ENCODE data around the gene SSU72.

The SSU72 gene

DNA sequence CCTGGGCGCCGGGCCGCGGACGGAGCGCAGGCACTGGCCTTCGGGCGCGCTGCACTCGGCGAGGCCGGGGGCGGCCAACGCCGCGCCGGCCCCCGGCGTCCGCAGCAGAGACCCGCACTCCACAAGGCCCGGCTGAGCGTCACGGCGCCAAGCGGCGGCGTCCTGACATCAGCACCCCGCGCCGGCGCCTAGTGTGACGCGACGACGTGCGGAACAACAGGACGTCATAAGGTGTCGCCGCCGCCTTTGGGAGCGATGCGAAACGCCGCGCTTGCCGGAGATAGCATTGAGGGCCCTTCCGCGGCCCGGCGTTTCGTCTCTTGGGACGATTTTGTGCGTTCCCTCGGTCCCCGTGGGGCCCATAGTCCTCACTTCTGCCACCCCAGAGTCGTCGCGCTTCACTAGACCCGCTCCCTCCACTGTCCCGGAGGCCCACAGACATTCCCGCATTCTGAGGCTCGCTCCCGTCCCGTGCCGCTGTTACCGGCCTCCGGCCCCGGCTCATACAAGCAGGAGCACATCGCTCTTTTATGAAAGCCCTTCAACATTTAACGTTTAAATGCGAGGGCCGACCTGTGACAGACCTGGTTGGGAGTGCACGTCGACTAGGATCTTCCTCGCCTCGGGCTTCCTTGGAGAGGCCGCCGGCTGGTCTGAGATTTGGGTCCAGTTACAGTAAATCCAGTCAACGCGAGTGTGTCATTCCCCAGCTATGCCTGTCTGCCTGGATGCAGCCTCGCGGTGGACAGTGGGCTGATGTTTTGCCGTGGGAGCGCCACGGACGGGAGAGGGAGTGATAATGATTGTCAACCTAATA, at the start of gene SSU72:
Gene SSU72, minus strand, starts transcription at position 143 of the 817 bp plus-strand sequence. CDS start 306 bp downstream, outside the sequence.
- peak; percentile 98 for DNase-seq (ENCODE audit: low read depth, low spot score)

DNA sequence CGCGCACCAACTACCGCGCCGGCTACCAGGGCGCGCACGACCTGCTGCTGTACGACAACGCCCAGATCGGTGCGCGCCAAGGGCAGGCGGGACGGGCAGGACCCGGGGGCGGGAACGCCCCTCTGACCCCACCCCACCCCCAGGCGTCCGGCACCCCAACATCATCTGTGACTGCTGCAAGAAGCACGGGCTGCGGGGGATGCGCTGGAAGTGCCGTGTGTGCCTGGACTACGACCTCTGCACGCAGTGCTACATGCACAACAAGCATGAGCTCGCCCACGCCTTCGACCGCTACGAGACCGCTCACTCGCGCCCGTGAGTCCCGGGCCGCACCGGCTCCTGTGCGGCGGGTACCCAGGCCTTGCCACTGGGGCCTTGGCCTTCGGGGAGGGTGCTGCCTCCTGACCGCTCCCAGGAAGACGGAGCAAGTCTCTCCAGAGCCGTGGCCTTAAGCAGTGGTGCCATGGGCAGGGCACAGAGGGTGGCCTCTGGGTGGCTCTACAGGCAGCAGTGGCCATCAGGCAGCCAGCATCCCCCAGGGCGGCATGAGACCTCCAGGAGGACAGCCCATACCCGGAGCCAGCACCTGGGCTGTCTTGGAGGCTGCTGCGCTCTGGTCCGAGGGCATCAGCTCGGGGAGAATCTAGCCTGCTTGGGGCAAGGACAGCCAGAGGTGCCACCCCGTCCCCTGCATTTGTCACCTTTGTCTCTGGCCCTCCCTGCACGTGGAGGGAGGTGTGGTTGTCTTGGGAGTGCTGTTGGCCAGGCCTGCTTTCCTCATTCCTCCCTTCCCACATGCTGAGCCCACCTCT, 49.2 kb upstream of the SSU72 start:
- no peak for DNase-seq (ENCODE audit: low read depth, low spot score)

DNA sequence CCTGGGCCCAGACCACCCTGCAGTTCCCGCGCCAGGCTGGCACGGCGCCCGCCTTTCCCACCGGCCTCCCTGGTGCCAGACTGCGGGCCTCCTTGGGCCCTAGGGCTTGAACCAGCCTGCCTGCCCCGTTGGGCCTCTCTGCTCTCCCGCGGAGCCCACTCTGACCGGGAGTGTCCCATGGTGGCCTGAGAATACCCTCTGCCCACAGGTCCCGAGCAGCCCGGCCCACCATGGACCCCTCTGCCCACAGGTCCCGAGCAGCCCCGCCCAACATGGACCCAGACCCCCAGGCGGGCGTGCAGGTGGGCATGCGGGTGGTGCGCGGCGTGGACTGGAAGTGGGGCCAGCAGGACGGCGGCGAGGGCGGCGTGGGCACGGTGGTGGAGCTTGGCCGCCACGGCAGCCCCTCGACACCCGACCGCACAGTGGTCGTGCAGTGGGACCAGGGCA, 48.5 kb upstream of the SSU72 start:
- DNase-seq (ENCODE audit: low read depth, low spot score), result no peak

DNA sequence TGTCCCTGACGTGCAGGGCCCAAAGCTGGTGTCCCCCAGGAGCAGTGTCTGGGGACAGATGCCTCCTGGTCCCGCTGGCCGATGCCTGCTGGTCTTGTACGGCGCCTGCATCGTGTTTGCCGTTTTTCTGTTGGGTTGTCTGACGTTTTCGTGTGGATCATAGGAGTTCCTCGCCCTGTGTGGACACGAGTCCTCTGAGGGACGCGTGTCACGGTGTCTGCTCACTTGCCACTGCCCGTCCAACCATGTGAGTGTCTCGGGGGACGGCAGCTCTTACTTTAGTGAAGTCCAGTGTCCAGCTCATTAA, 48.1 kb upstream of the SSU72 start:
- DNase-seq (ENCODE audit: low read depth, low spot score), result no peak

DNA sequence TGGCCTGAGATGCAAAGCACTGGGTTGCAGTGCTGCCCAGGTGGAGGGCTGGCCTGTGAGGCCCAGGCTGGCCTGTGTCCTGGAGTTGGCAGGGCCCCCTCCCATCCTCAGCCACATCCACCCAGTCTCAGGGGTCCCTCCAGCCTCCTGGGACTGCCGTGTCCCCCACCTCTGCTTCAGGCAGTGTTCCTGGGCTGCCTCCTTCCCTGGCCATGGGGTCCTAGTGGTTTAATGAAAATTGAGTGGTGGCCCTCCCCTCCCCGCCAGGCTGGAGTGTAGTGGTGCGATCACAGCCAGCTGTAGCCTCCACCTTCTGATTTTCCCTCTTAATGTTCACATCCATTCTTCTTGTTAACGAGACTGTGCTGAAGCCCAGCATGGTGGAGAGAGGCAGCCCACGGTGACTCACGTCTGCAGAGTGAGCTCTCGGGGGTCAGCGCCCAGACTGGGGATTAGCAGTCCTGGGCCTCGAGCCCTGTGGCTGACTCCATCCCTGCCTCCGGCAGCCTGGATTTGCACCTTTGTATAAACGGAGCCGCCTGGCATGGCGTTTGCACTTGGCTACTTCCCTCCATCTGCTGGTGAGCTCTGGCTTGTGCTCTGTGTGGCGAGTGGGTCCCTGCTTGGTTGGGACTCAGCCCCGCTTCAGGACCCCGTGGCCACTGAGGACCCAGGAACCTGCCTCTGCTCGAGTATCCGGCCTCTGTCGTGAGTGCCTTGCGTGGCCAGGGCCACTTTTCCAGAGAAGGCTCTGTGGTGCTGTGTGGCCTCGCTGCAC, 47.5 kb upstream of the SSU72 start:
- DNase-seq (ENCODE audit: low read depth, low spot score), result peak; percentile 87

DNA sequence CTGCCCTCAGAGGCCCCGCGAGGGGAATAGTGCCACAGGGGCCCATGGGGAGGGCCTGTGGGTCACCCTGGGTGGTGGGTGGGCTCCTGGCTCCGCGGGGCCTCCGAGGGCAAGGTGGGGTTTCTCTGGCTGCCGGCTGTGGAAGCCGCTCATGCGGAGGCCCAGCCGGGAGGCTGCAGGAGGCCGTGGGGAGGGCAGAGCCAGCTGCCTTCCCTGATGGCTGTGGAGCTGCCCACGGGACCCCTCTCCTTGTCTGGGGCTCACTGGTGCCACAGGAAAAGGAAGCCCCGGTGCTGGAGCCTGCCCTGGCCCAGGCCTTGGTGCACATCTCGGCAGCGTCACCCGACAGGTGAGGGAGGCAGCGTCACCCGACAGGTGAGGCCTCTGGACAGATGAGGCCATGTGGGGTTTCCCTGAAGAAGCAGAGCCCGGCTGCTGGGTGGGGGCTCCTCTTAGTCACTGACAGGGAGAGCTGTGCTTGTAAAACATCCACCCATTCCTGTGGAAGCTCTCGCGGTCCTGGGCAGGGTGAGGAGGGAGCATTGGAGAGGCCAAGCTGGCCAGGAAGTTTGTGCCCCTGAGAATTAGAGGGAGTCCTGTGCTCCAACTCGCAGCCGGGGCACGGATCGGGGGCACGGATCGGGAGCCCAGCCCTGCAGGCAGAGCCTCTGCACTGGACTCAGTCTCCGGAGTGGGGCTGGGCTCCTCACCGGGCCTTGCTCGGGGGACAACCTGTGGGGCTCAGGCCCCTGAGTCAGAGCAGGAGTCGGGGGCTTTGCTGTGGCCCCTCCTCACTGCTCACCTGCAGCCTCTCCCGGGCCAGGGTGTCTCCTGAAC, 46.7 kb upstream of the SSU72 start:
- DNase-seq (ENCODE audit: low read depth, low spot score), result no peak

DNA sequence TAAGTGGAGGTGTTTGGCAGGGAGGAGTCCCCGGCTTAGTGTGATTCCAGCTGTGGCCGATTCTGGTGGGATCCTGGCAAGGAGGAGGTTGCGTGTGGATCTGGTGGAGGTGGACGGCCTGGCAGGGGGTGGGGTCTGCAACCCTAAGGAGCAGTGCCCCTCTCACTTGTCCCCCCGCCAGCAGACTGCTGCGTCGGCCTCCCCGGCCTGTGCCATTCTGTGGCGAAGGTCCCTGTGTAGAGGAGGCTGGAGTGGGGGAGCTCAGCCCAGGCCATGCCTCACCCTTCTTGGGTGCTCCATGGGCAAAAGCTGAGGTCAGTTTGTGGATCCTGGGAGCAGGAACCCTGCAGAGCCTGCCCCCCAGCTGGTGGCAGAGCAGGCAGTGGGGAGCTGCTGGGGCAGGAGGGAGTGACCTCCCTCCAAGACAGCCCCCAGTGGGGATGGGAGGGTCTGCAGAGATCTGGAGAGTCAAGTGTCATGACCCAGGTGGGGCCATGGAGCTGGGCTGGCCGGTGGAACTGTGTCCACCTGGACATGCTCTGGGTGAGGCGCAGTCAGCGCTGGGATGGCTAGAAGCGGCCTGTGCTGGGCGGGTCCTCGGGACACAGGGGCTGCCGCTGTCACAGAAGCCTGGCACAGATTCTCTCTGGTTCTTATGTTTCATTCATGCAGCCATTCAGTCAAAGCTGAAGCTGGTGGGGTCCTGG, 45.9 kb upstream of the SSU72 start:
- DNase-seq (ENCODE audit: low read depth, low spot score), result no peak

DNA sequence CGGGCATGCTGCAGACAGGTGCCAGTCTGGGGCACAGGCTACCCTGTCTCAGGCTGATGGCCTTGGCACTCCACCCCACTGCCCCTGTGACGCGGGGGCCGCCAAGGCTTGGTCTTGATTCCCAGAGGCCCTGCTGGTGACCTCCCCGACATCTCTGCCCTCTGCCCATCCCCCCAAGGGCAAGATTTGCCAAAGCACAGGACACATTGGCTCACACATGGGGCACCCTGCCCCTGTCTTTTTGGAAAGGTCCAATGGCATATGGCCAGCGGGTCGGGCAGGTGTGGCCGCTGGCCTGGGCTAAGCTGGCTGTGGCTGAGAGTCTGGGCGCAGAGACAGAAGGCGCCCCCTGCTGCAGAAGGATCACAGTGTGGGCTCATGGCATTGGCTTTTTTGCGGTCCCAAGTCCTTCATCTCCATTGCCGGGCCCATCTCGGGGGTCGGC, 45.3 kb upstream of the SSU72 start:
- DNase-seq (ENCODE audit: low read depth, low spot score), result no peak

DNA sequence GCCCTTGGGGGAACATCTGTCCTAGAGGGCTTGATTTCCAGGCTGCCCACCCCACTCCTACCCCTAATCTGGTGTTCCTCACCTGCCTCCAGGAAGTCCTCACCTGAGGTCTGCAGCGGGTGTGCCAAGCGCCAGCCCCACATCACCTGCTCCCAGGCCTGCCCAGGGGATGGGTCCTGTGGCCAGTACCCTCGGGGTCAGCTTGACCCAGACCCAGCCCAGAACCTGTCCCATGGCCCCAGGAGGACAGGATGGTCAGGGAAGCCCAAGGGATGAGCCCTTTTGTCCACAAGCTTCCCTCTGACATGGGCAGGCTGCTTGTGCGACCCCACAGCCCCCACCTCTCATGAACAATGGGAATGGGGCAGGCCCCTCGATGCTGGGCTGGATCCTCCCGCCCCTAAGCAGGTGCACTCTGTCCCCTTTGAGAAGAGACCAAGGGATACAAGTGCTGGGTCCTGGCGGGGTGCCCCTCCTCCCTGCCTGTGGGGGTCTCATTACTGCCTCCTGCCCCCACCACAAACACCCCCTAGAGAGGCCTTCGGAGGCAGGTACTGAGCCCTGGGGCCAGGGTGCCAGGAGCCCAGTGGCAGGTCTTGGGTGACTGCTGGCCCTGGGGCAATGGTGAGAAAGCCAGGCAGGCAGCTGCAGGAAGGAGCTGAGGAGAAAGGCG, 43.9 kb upstream of the SSU72 start:
- DNase-seq (ENCODE audit: low read depth, low spot score), result no peak

DNA sequence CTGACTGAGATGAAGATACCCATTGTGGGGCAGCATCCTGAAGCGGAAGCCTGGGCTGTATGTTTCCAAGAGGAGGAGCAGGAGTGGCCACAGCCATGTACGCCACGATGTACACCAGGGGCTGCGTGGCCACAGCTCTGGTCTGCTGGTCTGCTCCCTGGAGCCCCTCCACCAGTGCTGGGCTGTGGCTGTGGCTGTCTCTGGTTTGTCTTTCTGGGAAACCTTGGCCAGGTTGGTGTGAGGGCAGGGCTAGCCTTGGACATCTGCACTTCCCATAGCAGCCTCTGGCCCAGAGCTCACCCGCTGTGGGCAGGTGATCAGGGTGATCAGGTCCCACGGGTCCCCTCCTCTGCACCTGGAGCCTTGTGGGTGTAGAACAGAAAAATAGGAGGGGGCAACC, 43.3 kb upstream of the SSU72 start:
- DNase-seq (ENCODE audit: low read depth, low spot score), result no peak

DNA sequence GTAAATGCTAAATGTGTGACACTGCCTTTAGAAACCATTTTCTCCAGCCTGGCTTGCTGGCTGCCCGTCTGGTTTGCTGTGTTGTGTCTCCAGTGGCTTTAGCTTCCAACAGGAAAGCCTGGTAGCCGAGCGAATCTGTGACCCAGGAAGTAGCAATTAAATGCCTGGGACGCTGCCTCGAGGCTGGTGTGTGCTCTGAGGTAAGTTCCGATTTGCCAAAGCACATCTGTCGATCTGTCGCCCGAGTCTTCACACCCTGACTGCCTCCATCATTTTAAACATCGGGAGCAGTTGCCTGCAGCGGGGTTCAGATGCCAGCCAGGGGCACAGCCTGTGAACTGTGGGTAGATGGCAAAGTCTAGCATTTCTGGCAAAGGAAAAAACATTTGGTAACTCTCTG, 42.9 kb upstream of the SSU72 start:
- DNase-seq (ENCODE audit: low read depth, low spot score), result no peak

DNA sequence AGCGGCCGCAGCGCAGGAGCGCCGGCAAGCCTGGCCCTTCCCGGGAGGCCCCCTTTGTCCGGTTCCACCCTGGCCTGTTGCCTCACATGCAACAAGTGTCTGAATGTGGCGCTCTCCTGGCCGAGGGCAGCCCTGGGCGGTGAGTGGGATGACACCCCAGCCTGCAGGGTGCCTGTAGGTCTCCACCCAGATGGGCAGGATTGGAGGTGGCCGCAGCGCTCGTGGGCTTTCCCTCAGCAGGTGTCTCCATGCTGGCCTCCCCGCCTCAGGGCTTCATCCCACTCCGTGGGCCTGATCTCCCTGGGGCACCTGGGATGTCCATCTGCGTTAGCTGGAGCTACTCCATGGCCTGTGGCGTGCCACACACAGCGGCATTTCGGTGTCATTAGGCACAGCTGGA, 42.2 kb upstream of the SSU72 start:
- no peak for DNase-seq (ENCODE audit: low read depth, low spot score)

DNA sequence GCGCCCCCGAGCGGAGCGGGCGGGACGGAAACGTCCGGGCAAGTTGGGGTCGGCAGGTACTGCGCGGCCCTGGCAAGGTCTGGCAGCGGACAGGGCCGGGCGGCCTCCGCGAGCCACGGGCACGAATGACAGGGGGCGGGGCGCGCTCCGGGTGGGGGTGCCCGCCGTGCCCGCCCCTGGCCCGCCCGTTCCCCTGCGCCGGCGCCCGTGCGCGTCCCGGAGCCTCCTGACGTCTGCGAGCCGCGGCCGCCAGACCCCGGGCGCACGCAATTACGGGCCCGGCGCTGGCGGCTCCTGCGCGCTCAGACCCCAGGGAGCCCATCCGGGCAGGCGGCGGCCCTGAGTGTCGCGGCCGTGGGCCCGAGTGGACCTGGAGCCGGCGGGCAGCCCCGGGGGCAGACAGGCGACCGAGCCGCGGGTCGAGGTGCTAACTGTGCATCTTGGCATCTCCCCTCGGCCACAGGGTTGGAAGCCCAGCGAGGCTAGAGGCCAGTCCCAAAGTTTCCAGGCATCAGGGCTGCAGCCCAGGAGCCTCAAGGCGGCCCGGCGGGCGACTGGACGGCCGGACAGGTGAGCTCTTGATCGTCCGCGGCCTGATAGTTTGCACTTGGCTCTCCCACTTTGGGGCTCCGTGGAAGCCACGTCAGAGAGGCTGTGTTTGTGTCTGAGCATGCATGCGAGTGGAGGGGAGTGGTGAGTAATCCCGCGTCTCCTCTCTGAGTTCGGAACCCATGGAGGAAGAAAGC, 41.6 kb upstream of the SSU72 start:
- peak; percentile 73 for DNase-seq (ENCODE audit: low read depth, low spot score)

DNA sequence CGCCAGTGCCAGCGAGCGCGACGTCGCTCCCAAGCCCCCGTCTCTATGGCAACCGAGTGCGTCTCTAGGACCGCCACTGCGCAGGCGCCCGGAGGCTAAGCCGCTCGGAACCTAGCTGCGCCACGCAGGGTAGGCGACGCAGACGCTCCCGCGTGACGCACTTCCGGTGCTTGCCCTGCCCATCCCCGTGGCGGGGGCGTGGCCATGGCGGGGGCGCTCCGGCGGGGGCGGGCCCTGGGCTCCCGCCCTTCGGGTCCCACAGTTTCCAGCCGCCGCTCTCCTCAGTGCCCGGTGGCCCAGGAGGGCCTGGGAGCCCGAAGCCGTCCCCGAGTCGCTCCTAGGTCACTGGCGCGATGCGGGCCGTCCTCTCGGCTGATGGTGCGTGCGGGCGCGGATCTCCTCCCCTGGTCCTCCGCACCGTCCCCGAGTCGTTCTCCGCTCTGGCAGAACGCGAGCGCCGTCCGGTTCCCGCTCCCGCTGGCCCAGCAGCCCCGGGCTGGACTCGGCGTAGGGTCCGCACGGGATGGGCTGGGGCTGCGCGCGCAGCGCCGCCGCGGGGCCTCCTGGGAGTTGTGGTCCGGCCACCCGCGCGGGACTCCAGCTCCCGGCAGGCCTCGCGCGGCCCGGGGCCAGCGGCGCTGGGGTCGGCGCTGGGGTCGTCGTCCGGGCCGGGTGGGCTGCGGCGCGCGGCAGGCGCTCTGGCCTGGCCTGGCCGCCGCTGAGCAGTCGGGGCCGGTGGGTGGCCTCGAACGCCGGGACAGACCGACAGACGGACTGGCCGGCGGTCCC, 40.8 kb upstream of the SSU72 start, which contains the start of gene MIB2:
Gene MIB2, plus strand, starts transcription at position 245 of the 789 bp plus-strand sequence. CDS start 7,953 bp downstream, outside the sequence.
- DNase-seq (ENCODE audit: low read depth, low spot score), result peak; percentile 99

DNA sequence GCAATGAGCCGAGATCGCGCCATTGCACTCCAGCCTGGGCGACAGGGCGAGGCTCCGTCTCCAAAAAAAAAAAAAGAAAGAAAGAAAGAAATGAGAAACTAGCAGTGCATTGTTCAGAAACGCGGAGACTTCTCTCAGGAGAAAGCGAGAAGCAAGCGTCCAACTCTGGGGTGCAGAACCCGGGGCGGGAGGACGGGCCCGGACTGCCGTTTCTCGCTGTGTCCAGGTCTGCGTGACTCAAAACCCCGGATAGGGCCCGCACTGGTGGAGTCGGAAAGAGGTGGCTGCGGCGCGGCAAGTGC, 40.2 kb upstream of the SSU72 start:
- no peak for DNase-seq (ENCODE audit: low read depth, low spot score)

DNA sequence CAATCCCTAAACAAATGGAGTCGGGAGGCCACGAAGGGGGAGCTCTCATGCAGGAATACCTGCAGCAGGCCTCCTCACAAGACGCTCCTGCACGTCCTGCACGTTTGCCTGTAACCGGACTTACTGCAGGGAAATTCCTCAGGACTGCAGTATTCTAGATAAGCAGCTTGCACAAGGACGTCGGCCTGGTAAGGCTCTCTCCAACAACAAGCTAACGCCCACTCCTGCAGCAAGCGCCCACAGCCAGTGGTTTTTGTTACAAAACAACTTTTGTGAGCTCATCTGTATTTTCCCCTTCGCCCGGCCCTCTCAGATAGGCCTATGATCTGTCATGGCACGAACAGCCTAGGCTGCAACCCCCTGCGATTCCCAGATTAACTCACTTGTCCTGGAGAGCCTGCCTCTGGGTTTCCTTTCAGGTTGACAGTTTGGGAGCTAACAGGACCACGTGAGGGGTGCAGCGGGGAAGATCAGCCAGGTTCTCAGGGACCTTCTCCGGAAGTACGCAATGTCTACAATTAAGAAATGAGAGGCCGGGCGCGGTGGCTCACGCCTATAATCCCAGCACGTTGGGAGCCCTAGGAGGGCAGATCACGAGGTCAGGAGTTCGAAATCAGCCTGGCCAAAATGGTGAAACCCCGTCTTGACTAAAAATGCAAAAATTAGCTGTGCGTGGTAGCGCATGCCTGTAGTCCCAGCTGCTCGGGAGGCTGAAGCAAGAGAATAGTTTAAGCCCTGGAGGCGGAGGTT, 39.7 kb upstream of the SSU72 start:
- peak; percentile 67 for DNase-seq (ENCODE audit: low read depth, low spot score)

DNA sequence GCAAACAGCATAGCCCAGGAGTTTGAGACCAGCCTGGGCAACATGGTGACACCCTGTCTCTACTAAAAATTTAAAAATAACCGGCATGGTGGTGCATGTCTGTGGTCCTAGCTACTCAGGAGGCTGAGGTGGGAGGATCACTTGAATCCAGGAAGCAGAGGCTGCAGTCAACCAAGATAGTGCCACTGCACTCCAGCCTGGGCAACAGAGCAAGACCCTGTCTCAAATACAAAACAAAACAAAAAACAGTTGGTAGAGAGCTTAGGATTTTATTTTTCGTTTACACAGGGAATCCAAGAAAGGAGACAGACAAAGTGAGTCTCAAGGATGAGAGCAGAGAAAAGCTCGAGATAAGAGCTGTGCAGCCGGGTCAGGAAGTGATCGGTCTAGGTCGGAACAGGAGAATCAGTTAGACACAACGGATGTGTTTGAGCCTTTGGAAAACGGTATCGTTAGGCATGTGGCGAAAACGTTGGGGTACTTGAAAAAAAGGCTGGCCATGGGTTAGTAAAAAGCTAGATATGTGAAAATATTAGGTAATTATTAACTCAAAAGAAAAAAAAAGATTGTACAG, 38.9 kb upstream of the SSU72 start:
- DNase-seq (ENCODE audit: low read depth, low spot score), result no peak

DNA sequence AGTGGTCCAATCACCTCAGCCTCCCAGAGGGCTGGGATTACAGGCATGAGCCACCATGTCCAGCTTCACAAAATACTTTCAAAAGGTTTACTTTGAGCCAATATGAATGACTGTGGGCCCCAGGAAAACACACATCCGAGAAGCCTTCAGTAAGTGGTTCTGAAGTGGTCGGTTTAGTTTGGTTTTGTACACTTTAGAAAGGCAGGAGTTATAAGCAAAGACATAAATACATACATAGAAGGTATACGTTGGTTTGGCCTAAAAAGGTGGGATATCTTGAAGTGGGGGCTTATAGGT, 37.4 kb upstream of the SSU72 start:
- DNase-seq (ENCODE audit: low read depth, low spot score), result no peak

All from astrocyte of the hippocampus (primary cell).